K562 (cell line): Measurements from ENCODE around the gene ZNF775. TPM values are rescaled to one million over a fixed set of nuclear protein-coding genes. Genes with fewer than 3 reads are reported as not detected.

Source experiments
- CREBBP ChIP-seq: IDR thresholded peaks from one replicate; pipeline ENCODE4 v1.6.1; 2012; ENCODE audit warnings: low read depth, mild to moderate bottlenecking, control low read depth, inconsistent platforms, low read length
- DMBX1 ChIP-seq: fragments of 250-450 bp; sonication (Bioruptor Pico); IDR thresholded peaks from 2 replicates; pipeline ENCODE4 v1.8.0; 2022; ENCODE audit warnings: inconsistent platforms, mild to moderate bottlenecking, moderate library complexity, borderline replicate concordance
- EGR1 ChIP-seq: fragments of 450-650 bp; conservative IDR thresholded peaks from 2 replicates; pipeline ENCODE4 v1.6.1; 2017; ENCODE audit warnings: mild to moderate bottlenecking
- ESRRA ChIP-seq: fragments of 450-650 bp; IDR thresholded peaks from 2 replicates; pipeline ENCODE4 v1.6.1; 2014; ENCODE audit warnings: low read depth, mild to moderate bottlenecking, moderate library complexity, borderline replicate concordance
- FIP1L1 ChIP-seq: fragments of 200-400 bp; formaldehyde crosslinking; IDR thresholded peaks from 2 replicates; pipeline ENCODE4 v1.6.1; 2018; ENCODE audit warnings: mild to moderate bottlenecking, low read depth, low read length; ENCODE audit not compliant: poor library complexity, severe bottlenecking
- FOXP1 ChIP-seq: sonication (generic); formaldehyde crosslinking; IDR thresholded peaks from 2 replicates; pipeline ENCODE4 v1.8.0; 2022; ENCODE audit warnings: mild to moderate bottlenecking, missing genetic modification reagents
- NFRKB ChIP-seq: fragments of 450-650 bp; IDR thresholded peaks from 2 replicates; pipeline ENCODE4 v1.6.1; 2016; ENCODE audit warnings: low read depth
- PHB2 ChIP-seq: fragments of 450-650 bp; IDR thresholded peaks from 2 replicates; pipeline ENCODE4 v1.6.1; 2017; ENCODE audit warnings: low read depth
- PHF20 ChIP-seq: fragments of 450-650 bp; IDR thresholded peaks from 2 replicates; pipeline ENCODE4 v1.6.1; 2018; ENCODE audit not compliant: partially characterized antibody
- TCF7 ChIP-seq: sonication (generic); IDR thresholded peaks from 2 replicates; pipeline ENCODE4 v1.6.1; 2016; ENCODE audit warnings: antibody characterized with exemption, borderline replicate concordance
- TRIM28 ChIP-seq: fragments of 450-650 bp; IDR thresholded peaks from 2 replicates; pipeline ENCODE4 v1.6.1; 2017
- ZBTB17 ChIP-seq: fragments of 450-650 bp; formaldehyde crosslinking; IDR thresholded peaks from 2 replicates; pipeline ENCODE4 v1.4.0; 2020; ENCODE audit warnings: mild to moderate bottlenecking
- ZNF146 ChIP-seq: IDR thresholded peaks from one replicate; pipeline ENCODE4 v1.6.1; 2018; ENCODE audit warnings: missing compliant biosample characterization; ENCODE audit not compliant: unreplicated experiment
- ZNF699 ChIP-seq: fragments of 250-450 bp; sonication (Bioruptor Pico); IDR thresholded peaks from 2 replicates; pipeline ENCODE4 v1.8.0; 2021; ENCODE audit warnings: mild to moderate bottlenecking, moderate library complexity; ENCODE audit not compliant: insufficient replicate concordance
- polyA plus RNA-seq, 8 experiments: library from polyadenylated mRNA; depleted of rRNA in 4 of 8; stranded (reverse) in 5 of 8; unstranded in 3 of 8; fragments of >200 nt; fragmentation: Nextera tagmentation in 2 of 8; fragmentation: Illumina TruSeq in 1 of 8; extraction: Ambion mirVana in 2 of 8; extraction: Trizol in 1 of 8; gene quantifications; 2 replicates each; pipeline versions ENCODE4 v1.2.1 to v1.2.3, GENCODE V29; 2011 to 2014; ENCODE audit warnings: inconsistent platforms in 1 of 8, missing spikeins in 1 of 8
- total RNA-seq, 7 experiments: library from RNA; depleted of rRNA in 6 of 7; stranded (reverse); fragments of >200 nt in 6 of 7; fragmentation: Illumina TruSeq in 2 of 7; extraction: Trizol in 2 of 7; gene quantifications; 2 replicates each; pipeline versions ENCODE4 v1.2.1 to v1.2.3, GENCODE V29; 2011 to 2021; ENCODE audit warnings: low replicate concordance in 1 of 7
- TF ChIP-seq, protein P1 (sequence below), 2 experiments: fragments of 450-650 bp in 1 of 2; IDR thresholded peaks; 2 replicates each; pipeline ENCODE4 v1.6.1; 2011 to 2017; ENCODE audit warnings: low read depth in 2 of 2, antibody characterized with exemption in 1 of 2, borderline replicate concordance in 1 of 2, low read length in 1 of 2, mild to moderate bottlenecking in 1 of 2, mixed read lengths in 1 of 2; ENCODE audit not compliant: control insufficient read depth in 1 of 2
- TF ChIP-seq, protein P2 (sequence below): fragments of 250-450 bp; sonication (Bioruptor Pico); IDR thresholded peaks from 2 replicates; pipeline ENCODE4 v1.8.0; 2022; ENCODE audit warnings: inconsistent platforms, mild to moderate bottlenecking, moderate library complexity, borderline replicate concordance
- TF ChIP-seq, protein P3 (sequence below): sonication (generic); formaldehyde crosslinking; IDR thresholded peaks from 2 replicates; pipeline ENCODE4 v1.8.1; 2023; ENCODE audit warnings: mild to moderate bottlenecking, missing genetic modification reagents
- TF ChIP-seq, protein P4 (sequence below): fragments of 250-450 bp; sonication (Bioruptor Pico); IDR thresholded peaks from 2 replicates; pipeline ENCODE4 v1.8.0; 2022; ENCODE audit warnings: moderate library complexity, mild to moderate bottlenecking, inconsistent platforms
- TF ChIP-seq, protein P5 (sequence below): sonication (generic); formaldehyde crosslinking; IDR thresholded peaks from 2 replicates; pipeline ENCODE4 v1.8.0; 2022; ENCODE audit warnings: missing genetic modification reagents, mild to moderate bottlenecking, moderate library complexity, borderline replicate concordance
- TF ChIP-seq, protein P6 (sequence below), 2 experiments: fragments of 450-650 bp in 1 of 2; sonication (generic) in 1 of 2; formaldehyde crosslinking; conservative IDR thresholded peaks; 2 replicates each; pipeline versions ENCODE4 v1.4.0 to v1.8.1; 2020 to 2022; ENCODE audit warnings: mild to moderate bottlenecking in 1 of 2, missing genetic modification reagents in 1 of 2

Gene ZNF775
- total and polyA plus RNA-seq, 9 of the 15 experiments (the other 6 are each of a cell fraction or from before 2014, with no cell fraction given): 0.04 to 18.7 (median 4.9) TPM

DNA sequence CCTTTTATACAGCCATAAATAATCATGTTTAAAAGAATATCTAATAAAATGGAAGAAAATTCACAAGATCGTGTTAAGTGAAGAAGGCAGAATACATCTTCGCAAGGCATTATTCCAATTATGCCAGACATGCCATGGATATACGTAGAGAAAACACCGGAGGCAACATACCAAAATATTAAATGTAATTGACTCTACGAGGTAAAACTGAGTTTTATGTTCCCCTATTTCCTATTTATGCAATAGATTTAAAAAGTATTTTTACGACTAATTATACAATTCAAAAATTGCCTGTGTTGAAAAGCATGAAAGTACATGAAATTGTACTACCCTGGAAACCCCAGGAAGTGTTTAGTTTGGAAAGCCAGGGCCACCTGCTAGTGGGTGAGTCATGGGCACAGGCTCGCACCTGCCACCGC lies 11.4 kb upstream of the ZNF775 start (continued):
- TF ChIP-seq, protein P1, sequence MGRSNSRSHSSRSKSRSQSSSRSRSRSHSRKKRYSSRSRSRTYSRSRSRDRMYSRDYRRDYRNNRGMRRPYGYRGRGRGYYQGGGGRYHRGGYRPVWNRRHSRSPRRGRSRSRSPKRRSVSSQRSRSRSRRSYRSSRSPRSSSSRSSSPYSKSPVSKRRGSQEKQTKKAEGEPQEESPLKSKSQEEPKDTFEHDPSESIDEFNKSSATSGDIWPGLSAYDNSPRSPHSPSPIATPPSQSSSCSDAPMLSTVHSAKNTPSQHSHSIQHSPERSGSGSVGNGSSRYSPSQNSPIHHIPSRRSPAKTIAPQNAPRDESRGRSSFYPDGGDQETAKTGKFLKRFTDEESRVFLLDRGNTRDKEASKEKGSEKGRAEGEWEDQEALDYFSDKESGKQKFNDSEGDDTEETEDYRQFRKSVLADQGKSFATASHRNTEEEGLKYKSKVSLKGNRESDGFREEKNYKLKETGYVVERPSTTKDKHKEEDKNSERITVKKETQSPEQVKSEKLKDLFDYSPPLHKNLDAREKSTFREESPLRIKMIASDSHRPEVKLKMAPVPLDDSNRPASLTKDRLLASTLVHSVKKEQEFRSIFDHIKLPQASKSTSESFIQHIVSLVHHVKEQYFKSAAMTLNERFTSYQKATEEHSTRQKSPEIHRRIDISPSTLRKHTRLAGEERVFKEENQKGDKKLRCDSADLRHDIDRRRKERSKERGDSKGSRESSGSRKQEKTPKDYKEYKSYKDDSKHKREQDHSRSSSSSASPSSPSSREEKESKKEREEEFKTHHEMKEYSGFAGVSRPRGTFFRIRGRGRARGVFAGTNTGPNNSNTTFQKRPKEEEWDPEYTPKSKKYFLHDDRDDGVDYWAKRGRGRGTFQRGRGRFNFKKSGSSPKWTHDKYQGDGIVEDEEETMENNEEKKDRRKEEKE (IDR thresholded peaks at IDR 0.05; ENCODE audit: borderline replicate concordance in 1 of 2, control insufficient read depth in 1 of 2, low read depth in 2 of 2, low read length in 1 of 2): no peak
- TF ChIP-seq, protein P2, sequence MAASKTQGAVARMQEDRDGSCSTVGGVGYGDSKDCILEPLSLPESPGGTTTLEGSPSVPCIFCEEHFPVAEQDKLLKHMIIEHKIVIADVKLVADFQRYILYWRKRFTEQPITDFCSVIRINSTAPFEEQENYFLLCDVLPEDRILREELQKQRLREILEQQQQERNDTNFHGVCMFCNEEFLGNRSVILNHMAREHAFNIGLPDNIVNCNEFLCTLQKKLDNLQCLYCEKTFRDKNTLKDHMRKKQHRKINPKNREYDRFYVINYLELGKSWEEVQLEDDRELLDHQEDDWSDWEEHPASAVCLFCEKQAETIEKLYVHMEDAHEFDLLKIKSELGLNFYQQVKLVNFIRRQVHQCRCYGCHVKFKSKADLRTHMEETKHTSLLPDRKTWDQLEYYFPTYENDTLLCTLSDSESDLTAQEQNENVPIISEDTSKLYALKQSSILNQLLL (CRISPR knock-in tag): no peak
- TF ChIP-seq, protein P3, sequence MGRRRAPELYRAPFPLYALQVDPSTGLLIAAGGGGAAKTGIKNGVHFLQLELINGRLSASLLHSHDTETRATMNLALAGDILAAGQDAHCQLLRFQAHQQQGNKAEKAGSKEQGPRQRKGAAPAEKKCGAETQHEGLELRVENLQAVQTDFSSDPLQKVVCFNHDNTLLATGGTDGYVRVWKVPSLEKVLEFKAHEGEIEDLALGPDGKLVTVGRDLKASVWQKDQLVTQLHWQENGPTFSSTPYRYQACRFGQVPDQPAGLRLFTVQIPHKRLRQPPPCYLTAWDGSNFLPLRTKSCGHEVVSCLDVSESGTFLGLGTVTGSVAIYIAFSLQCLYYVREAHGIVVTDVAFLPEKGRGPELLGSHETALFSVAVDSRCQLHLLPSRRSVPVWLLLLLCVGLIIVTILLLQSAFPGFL: no peak
- no peak for TF ChIP-seq DMBX1
- TF ChIP-seq, protein P4, sequence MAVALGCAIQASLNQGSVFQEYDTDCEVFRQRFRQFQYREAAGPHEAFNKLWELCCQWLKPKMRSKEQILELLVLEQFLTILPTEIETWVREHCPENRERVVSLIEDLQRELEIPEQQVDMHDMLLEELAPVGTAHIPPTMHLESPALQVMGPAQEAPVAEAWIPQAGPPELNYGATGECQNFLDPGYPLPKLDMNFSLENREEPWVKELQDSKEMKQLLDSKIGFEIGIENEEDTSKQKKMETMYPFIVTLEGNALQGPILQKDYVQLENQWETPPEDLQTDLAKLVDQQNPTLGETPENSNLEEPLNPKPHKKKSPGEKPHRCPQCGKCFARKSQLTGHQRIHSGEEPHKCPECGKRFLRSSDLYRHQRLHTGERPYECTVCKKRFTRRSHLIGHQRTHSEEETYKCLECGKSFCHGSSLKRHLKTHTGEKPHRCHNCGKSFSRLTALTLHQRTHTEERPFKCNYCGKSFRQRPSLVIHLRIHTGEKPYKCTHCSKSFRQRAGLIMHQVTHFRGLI: 0 out of 2 replicates have a peak, but pooled peaks have one; percentile 71
- no peak for TF ChIP-seq FOXP1 (CRISPR knock-in tag)
- TF ChIP-seq CREBBP: no peak
- TF ChIP-seq, protein P5, sequence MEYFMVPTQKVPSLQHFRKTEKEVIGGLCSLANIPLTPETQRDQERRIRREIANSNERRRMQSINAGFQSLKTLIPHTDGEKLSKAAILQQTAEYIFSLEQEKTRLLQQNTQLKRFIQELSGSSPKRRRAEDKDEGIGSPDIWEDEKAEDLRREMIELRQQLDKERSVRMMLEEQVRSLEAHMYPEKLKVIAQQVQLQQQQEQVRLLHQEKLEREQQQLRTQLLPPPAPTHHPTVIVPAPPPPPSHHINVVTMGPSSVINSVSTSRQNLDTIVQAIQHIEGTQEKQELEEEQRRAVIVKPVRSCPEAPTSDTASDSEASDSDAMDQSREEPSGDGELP (CRISPR knock-in tag): no peak
- TF ChIP-seq ZNF146 (CRISPR knock-in tag): no peak
- TF ChIP-seq PHF20: no peak
- no peak for TF ChIP-seq EGR1
- TF ChIP-seq NFRKB: no peak
- TF ChIP-seq, protein P6, sequence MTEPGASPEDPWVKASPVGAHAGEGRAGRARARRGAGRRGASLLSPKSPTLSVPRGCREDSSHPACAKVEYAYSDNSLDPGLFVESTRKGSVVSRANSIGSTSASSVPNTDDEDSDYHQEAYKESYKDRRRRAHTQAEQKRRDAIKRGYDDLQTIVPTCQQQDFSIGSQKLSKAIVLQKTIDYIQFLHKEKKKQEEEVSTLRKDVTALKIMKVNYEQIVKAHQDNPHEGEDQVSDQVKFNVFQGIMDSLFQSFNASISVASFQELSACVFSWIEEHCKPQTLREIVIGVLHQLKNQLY (CRISPR knock-in tag; conservative IDR thresholded peaks at IDR 0.05): no peak
- TF ChIP-seq TRIM28: no peak; the same call in 1 of the 2 replicates
- TF ChIP-seq ESRRA: no peak
- no peak for TF ChIP-seq ZBTB17
- TF ChIP-seq TCF7: no peak
- TF ChIP-seq FIP1L1: no peak
- TF ChIP-seq PHB2: no peak
- no peak for TF ChIP-seq ZNF699 (CRISPR knock-in tag)
